UCSD-AML1 (cell line): Measurements from ENCODE around the gene PTGFRN.

Source experiments
- DNase-seq: peaks from one replicate; lab custom pipeline; 2025; ENCODE audit not compliant: unreplicated experiment; lab: John Stamatoyannopoulos, UW

PTGFRN gene

DNA sequence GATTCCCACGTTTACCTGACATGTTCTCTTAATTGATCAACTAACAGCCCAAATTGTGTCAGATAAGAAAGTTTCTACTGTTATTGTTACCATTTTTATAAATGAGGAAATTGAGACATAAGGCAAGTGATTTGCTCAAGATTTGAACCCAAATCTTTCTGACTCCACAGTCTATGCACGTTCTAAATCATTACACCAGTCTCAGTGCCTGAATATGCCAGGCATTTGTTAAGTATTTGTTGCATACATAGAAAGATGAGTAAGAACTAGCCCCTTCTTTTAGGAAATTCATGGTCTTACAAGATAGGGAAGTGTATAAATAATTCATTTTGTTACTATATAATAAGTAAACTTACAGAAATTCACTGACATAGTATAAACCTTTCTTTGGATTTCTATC is 84.7 kb downstream of the PTGFRN start:
- no peak for DNase-seq

DNA sequence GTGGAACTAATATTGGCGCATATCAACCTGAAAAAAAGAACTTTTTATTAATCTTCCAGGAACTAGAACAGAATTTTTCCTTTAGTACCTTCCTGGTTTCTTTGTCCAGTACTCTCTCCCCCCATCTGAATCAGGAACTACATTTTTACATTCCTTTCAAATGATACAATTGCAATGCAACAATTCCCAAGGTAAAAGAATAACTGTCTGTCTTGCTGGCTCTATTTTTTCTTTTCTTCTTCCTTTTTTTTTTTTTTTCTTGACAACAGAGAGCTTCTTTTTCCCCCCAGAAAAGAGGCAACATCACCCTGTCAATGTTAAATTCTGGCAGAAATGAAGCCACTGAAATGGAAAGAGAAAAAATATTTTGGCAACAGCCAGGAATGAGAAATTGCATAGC is 87.3 kb downstream of the PTGFRN start:
- no peak for DNase-seq

DNA sequence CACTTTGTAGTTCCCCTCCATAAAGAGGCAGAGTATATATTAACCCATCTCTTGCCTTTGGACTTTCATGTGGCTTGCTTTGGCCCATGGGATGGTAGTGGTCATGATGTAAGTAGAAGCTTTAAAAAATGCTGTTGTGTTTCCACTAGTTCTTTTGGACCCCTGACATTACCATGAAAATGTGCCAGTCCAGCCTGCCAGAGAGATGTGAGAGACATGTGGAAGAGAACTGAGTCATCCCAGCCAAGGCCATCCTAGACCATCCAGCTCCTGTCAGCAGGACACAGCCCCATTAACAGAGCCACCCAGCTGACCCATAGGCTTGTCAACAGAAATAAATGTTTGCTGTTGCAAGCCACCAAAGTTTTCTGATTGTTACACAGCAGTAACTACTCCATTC is 87.9 kb downstream of the PTGFRN start:
- DNase-seq = no peak

DNA sequence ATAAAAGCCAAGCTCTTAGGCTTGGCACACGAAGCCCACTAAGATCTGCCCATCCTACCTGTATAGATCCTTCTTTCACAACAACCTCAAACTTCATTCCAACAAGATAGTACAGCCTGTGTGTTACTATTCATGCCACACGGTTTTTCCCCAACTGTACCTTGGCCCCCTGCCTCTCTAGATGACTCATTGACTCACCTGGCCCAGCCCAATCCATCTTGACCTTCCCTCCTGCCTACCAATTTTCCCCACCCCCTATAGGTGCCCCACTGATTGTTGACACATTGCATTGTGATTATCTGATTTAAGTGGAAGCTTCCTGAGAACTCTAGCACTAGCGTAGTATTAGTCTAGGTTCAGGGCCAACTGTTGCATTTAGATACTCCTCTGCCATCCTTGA is 89.9 kb downstream of the PTGFRN start:
- DNase-seq = no peak

DNA sequence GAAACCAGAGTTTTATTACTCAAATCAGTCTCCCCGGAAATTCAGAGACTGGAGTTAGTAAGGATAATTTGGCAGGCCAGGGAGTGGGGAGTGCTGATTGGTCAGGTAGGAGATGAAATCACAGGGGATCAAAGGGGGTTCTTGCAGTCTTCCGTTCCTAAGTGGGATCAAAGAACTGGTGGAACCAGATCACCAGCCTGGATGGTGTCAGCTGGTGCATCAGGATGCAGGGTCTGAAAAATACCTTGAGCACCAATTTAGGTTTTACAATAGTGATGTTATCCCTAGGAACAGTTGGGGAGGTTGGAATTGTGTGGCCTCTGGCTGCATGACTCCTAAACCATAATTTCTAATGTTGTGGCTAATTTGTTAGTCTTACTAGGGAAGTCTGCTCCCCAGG is 90.4 kb downstream of the PTGFRN start:
- DNase-seq = no peak

DNA sequence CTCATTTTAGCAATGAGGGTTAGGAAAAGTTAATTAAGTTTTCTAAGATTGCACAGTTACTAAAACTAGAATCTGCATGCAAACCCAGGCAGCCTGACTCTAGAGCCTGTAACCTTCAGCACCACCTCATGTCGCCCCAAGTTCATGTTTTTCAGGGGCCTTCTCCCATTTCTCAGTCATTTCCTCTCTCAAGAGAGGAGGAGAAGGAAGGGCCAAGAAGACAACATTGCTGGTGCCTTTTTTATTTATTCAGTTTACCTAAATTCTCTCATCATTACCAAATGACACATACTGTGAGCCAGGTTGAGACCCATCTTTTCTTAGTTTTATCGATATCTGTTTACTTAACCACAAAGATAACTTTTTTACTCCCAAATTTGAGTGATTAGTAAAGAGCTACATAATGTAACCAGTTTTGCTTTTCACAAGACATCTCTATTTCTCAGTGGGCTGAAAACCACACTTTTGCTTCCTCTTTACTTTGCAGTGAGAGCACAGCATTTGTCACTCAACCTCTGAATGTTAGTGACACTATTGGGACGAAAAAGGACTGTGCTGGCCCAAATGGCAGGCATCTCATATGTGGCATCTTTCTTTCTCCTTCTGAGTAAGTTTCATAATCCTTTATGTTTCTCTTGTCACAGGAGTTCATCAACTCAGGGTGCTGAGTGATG is 91.7 kb downstream of the PTGFRN start, which contains the start of gene CD101:
TSS of gene CD101 (plus strand) at position 507 of the 674 bp plus-strand sequence. CDS start at position 565, 58 bp downstream.
- DNase-seq = no peak

DNA sequence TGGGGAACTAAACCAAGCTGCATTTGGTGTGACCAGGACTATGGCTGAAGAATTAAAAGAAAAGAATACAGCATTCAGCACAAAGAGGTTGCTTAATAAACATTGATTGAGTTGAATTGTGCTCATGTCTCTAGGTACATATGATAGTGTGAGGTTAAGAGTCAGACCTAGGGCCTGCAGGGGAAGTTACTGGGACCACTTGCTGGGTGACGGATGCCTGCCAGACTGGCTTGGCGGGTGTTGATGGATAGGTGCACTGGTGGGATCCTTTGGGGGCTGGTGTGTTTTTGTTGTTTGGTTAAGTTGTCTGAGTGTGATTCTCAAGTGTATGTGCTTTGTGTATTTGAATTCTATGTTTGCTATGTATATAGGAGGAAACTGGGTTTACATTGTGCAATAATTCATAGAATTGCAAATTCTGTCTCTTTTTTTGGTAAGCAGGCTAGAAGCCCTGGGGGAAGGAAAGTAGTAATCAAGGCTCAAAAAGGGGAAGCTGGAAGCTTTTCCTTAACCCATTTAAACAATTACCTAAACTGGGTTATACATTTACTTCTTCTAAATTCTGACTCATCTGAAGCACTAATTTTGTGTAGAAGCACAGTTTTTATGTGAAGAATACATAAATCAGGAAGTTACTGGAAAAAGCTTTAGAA is 93.6 kb downstream of the PTGFRN start:
- peak; percentile 36 for DNase-seq

DNA sequence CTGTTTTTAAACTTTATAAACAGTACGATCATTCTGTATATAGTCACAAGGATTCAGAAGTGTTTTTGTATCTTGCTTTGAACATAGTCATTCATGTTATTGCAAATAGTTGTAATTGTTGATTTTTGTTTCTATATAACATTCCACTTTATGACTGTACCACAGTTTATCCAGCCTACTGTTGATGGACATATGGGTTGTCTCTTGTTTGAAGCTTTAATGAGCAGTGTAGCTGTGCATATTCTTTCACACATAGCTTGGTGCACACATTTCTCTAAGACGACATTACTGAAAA is 98.0 kb downstream of the PTGFRN start:
- DNase-seq = no peak

DNA sequence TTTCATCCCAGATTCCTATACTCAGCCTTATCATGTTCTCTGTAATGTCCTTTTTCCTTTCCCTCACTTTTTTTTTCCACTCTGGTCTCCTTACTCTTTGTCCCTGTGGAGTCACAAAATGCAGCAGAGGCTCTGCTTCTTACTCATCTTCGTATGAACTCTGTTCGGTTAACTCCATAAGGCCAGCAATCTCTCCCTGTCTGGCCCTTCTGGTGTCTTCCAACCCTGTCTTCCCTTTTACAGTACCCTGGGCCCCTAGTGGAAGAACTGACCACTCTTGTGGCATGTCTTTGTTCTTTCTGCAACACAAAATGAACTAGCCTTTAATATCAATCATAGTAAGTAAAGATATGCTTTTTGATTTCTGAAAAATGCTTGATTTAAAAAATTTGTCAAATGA is 98.9 kb downstream of the PTGFRN start:
- no peak for DNase-seq

DNA sequence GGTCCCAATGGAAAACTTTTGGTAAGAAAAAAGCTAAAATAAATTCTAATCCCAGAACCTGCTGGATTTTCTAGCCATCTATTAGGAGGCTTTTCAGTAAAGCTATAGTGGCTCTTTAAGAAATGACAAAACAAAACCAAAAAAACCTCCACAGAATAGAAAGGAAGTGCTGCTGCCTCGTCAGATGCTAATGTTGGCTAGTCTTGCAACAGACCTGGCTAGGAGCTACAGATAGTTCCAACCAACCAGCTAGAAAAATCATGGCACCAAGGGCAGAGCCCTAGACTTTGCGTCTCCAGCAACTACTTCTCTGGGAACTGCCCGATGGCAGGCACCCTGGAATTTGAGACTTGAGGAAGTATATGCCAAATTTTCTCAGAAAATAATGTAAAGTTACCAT is 99.4 kb downstream of the PTGFRN start:
- peak; percentile 24 for DNase-seq

DNA sequence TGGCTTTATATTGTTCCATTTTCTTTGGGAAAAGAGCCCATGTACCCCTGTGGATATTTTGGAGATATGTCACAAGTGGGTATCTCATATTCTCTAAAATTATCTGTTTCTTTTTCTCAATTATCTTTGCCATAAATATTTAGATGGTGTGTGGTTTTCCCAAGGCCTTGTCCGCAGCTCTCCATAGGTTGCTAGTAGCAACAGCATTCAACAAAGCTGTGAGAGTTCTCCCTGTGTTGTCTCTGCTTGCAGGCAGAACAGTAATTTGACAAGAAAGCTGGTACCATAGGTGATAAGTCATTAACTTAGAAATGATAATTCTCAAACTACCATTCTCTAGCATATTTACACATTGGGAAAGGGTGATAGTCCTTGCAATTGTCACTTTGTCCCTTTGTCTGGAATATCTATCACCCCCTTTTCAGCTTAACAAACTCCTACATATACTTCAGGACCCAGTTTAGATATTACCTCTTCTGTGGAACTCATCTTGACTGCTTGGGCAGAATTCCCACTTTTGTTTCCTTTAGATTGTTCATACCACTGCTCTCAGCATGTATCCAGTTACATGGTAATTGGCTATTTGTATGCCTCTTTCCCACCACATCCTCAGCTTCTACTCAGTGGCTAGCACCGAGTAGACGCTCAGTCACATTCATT is 100.7 kb downstream of the PTGFRN start:
- DNase-seq = no peak

DNA sequence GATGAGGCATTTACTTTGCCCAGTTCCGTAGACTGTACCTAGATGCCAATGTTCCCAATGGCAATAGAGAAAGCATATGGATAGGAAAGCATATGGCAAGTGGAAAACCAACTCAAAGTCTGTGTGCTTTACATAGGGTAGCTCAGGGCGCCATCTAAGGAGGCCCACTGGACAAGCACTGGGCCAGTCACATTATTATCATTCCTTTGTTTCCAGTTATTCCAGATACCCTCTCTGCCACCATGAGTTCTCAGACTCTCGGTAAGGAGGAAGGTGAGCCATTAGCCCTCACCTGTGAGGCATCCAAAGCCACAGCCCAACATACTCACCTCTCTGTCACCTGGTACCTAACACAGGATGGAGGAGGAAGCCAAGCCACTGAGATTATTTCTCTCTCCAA is 101.6 kb downstream of the PTGFRN start:
- no peak for DNase-seq

DNA sequence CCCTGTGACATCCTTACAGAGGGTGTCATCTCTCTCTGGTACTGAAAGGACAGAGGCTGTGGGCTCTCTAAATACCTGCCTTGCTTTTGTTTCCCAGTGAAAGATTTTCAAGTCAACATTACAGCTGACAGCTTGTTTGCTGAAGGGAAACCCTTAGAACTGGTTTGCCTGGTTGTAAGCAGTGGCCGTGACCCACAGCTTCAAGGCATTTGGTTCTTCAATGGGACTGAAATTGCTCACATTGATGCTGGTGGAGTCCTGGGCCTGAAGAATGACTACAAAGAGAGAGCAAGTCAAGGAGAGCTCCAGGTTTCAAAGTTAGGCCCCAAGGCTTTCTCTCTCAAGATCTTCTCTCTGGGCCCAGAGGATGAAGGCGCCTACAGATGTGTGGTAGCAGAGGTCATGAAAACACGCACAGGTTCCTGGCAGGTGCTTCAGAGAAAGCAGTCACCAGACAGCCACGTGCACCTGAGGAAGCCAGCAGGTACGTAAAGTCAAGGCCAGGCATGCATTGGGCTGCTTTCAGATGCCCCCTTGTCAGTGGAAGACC is 103.7 kb downstream of the PTGFRN start:
- no peak for DNase-seq

DNA sequence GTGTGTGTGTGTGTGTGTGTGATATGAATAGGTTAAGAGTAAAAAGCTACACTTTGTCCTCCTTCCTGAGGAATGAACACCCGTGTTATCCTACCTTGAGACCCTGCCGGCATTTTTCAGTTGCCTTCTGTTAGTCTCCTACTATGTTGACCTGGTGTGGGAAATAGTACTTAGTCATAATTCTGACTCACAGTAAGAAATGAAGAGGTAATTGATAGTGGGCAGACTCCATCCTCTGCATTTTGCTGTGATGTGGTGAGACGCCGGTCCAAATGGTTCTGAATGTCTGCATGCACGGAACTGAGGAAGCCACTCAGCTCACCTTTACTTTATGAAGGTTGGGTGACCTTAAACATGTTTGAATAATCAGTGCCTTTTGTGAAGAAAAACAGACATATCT is 104.5 kb downstream of the PTGFRN start:
- DNase-seq = no peak

DNA sequence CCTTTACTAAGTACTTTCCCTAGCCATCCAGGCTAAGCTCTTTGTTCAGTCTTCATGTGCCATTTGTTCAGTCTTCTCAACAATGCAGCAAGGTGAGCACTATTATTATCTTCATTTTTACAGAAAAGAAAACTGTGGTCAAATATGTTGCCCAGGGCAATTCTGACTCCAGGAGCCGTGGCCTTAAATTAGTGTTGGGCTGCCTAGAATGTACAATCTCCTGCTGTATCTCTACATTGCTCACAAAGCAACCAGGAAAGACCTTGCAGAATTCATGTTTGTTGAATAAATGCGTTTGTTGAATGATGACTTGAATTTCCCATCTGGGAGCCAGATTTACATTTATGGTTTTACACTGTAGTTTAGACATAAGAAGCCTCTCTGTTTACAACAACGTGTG is 106.0 kb downstream of the PTGFRN start:
- no peak for DNase-seq

DNA sequence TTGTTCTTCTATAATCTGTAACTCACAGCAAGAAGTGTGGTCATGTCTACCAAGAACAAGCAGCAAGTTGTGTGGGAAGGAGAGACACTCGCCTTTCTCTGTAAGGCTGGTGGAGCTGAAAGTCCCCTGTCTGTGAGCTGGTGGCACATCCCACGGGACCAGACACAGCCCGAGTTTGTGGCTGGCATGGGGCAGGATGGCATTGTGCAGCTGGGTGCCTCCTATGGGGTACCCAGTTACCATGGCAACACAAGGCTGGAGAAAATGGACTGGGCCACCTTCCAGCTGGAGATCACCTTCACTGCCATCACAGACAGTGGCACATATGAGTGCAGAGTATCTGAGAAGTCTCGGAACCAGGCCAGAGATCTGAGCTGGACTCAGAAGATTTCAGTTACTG is 107.3 kb downstream of the PTGFRN start:
- no peak for DNase-seq

DNA sequence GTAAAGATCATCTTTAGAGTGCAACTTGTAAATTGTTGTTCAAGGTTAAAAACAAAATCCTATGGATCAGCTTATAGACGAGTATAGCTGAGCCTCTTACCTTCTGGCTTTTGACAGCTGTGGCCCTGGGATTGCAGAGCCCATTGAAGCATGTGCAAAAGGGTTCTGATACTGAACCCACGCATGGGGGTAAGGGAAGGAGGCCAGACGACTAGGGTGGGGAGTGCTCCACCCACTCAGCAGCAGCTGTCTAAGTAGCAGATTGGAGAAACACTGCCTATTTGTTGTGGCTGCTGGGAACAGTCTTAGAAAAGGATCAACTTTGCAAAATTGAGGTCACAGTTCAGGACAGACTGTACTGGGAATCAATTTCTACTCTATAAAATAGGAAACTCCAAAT is 107.9 kb downstream of the PTGFRN start:
- no peak for DNase-seq

DNA sequence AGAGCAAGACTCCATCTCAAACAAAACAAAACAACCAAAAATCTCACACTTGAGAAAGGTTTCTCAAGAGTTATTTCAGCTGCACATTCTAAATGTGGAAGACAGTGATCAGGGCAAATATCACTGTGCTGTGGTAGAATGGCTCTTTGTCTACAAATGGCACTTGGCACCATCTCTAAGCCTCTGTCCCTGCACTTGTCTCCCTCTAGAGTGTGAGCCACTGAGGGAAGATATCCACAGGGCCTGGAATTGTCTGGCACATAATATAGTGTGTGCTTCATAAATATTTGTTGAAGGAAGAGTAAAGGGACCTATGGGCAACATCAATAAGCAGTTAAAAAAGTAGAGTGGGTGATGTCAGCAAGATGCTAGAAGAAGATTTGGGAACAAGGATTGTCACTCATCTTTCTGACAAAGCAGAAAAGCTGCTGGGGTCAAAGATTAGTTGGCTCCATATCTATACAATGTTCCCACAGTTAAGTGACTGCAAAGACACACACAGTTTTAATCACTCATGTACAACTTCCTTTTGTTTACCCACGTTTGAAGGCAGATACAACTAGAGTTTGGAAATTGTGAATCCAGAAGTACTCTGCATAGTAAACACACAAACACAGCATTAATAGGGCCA is 110.9 kb downstream of the PTGFRN start:
- no peak for DNase-seq

DNA sequence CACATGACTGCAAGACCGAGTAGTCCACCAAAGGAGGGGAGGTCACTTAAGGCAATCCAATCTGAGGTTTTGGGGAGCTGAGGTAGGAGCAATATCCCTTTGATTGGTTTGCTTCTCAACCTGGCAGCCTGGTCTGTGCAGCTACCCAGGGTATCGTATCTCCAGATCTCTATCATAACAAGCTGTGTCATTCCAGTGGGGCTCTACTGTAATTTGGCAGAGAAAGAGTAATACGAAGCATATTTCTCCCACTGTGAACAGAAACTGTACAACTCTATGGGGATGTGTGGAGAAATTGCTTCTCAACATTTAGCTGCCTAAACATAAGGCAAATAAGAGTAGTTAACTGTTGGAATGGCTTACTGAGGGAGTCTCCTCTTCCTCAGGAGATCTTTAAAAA is 112.4 kb downstream of the PTGFRN start:
- no peak for DNase-seq

DNA sequence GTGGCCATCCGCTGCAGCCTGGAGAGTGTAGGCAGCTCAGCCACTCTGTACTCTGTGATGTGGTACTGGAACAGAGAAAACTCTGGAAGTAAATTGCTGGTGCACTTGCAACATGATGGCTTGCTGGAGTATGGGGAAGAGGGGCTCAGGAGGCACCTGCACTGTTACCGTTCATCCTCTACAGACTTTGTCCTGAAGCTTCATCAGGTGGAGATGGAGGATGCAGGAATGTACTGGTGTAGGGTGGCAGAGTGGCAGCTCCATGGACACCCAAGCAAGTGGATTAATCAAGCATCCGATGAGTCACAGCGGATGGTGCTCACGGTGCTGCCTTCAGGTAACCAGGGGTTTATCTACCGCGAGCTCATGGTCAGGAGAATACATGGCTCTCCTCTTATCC is 115.9 kb downstream of the PTGFRN start:
- DNase-seq = no peak

DNA sequence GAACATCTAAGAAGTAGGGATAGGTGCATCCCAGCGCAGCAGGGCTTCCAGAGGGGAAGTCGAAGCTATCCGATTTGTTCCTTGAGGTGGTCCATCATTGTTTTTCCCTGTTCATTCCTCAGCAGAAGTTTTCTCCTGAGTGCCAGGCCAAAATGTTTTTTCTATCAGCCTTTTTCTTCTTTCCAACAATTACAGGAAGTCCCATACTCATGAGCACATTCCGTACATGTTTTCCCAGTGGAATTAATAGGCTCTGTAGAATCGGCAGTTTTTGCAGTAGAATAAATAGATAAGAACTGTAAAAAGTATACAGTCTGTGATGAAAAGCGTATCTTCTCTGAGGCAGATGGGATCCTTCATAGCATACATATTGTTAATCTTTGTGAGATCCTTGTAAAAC is 116.6 kb downstream of the PTGFRN start:
- no peak for DNase-seq

DNA sequence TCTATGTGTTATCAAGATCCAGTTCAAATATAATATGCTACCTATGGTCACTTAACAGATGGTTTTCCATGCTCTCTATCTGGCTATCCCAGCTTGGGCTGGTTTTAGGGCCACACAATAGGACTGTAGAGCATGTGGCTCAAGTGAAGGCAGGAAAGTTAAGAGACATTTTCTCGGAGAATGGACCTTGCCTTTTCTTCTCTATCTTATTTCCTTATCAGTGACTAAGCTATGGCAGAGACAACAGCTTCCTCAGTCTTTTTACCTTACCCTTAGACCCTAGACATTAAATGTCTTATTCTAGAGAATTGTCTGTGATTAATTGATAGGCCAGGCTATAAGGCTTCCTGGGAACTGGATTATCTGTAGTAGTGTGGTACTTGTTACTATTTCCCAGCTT is 120.0 kb downstream of the PTGFRN start:
- no peak for DNase-seq
